Left lung (tissue), 10 donors: ENCODE measurements around the gene LIPH. TPM values are rescaled to one million over a fixed set of nuclear protein-coding genes. Genes with fewer than 3 reads are reported as not detected.

Experiments used
- ATAC-seq: fragments of 200-7000 bp; cut with Tn5 transposase; one replicate; pipeline ENCODE4 v1.9.1; 2020; ENCODE audit warnings: moderate library complexity
- DNase-seq, 4 donors: peaks; one replicate each; pipeline ENCODE4 v3.0.0-alpha.2; 2013 to 2020
- H3K27ac ChIP-seq, 2 donors: fragments of 200-600 bp; sonication (generic) in 1 of 2; one replicate each; pipeline versions ENCODE4 v1.5.0 to v1.8.0; 2020 to 2021
- H3K27me3 ChIP-seq, 2 donors: fragments of 200-600 bp; sonication (generic) in 1 of 2; one replicate each; pipeline versions ENCODE4 v1.5.0 to v1.8.0; 2020 to 2021
- H3K36me3 ChIP-seq, 2 donors: fragments of 200-600 bp; sonication (generic) in 1 of 2; one replicate each; pipeline versions ENCODE4 v1.5.0 to v1.8.0; 2020 to 2021
- H3K4me1 ChIP-seq, 2 donors: fragments of 200-600 bp; one replicate each; pipeline ENCODE4 v1.8.0; 2021
- H3K4me3 ChIP-seq, 2 donors: fragments of 200-600 bp; sonication (generic) in 1 of 2; one replicate each; pipeline versions ENCODE4 v1.5.0 to v1.8.0; 2020 to 2021; ENCODE audit warnings: mild to moderate bottlenecking in 1 of 2
- H3K9me3 ChIP-seq, 2 donors: fragments of 200-600 bp; sonication (generic) in 1 of 2; one replicate each; pipeline versions ENCODE4 v1.5.0 to v1.8.0; 2020 to 2021
- CTCF ChIP-seq, 2 donors: fragments of 200-600 bp; sonication (generic) in 1 of 2; IDR thresholded peaks; one replicate each; pipeline versions ENCODE4 v1.5.0 to v1.8.0; 2021; ENCODE audit warnings: antibody characterized with exemption in 2 of 2
- intact Hi-C, 2 donors: fragments of 100-400 bp; cut with DNase I; formaldehyde crosslinking; loops; one replicate each; pipeline versions ENCODE4 v1.11.2 to v1.14.2; 2022
- polyA plus RNA-seq, 6 donors: library from polyadenylated mRNA; unstranded; fragments of 120-200 nt; gene quantifications; one replicate each; pipeline ENCODE4 v1.2.1, GENCODE V29; 2013; ENCODE audit not compliant: insufficient read length in 6 of 6
- total RNA-seq, 2 donors: library from RNA; stranded (reverse); fragmentation: NEBNext Ultra II Directional; extraction: Animal tissue kit (Norgen Biotek cat#: 25700); gene quantifications; one replicate each; pipeline ENCODE4 v1.2.1, GENCODE V29; 2021
- donor health status: DM: no; HTN: yes; CAD: no.
- donor health status: DM: no; HTN: no; CAD: no.

Gene LIPH
- total and polyA plus RNA-seq, 8 donors = 2.2 to 76.0 (median 3.4) TPM

GRCh38 chr3:185526349-185526951 is 25.9 kb downstream of the LIPH start:
- Histone ChIP-seq H3K9me3 (no peaks in the 10 kb centered on the region), H3K36me3 (no peaks in the 10 kb centered on the region), H3K4me1 (no peaks in the 10 kb centered on the region), H3K4me3 (no peak overlapping the region), H3K27me3 (no peaks in the 10 kb centered on the region), H3K27ac (no peak overlapping the region)
- ATAC-seq = no peak
- intact Hi-C loops = no loop called here
- no peak for TF ChIP-seq CTCF (IDR thresholded peaks at IDR 0.05)
- DNase-seq = no peak

GRCh38 chr3:185521349-185522138 is 30.8 kb downstream of the LIPH start:
- Histone ChIP-seq H3K4me1 (no peaks in the 10 kb centered on the region), H3K27me3 (no peaks in the 10 kb centered on the region), H3K9me3 (no peaks in the 10 kb centered on the region), H3K36me3 (no peaks in the 10 kb centered on the region), H3K4me3 (no peak overlapping the region), H3K27ac (no peak overlapping the region)
- DNase-seq (no peak), ATAC-seq (peak; percentile 44)
- intact Hi-C loops = no loop called here
- no peak for TF ChIP-seq CTCF (IDR thresholded peaks at IDR 0.05)

GRCh38 chr3:185519021-185519420 is 33.4 kb downstream of the LIPH start:
- TF ChIP-seq CTCF (IDR thresholded peaks at IDR 0.05) = no peak
- Histone ChIP-seq H3K27ac (no peak overlapping the region), H3K27me3 (no peaks in the 10 kb centered on the region), H3K4me1 (no peaks in the 10 kb centered on the region), H3K9me3 (no peaks in the 10 kb centered on the region), H3K4me3 (no peak overlapping the region), H3K36me3 (peaks cover 0 to 3% of the 10 kb centered on the region in 2 donors)
- ATAC-seq (no peak), DNase-seq (no peak)
- intact Hi-C loops = no loop called here

GRCh38 chr3:185517387-185518130 is 34.8 kb downstream of the LIPH start:
- DNase-seq (no peak), ATAC-seq (no peak)
- intact Hi-C loops = no loop called here

More at GRCh38 chr3:185517387-185518130, 34.8 kb downstream of the LIPH start:
- Histone ChIP-seq H3K9me3 (no peaks in the 10 kb centered on the region), H3K27me3 (no peaks in the 10 kb centered on the region), H3K4me3 (no peak overlapping the region), H3K36me3 (peaks cover 0 to 6% of the 10 kb centered on the region in 2 donors), H3K27ac (no peak overlapping the region), H3K4me1 (no peaks in the 10 kb centered on the region)
- no peak for TF ChIP-seq CTCF (IDR thresholded peaks at IDR 0.05)
